RKO (cell line): ENCODE data around the gene NCL.
"Not testable (repeated sequence)": the region's sequence is repeated elsewhere in the genome, so short reads cannot be mapped to it uniquely, and the experiment has no call there.

Source experiments
- DNase-seq: peaks from one replicate; pipeline ENCODE4 v3.0.0-alpha.2; 2016; ENCODE audit warnings: low spot score

The NCL gene

DNA sequence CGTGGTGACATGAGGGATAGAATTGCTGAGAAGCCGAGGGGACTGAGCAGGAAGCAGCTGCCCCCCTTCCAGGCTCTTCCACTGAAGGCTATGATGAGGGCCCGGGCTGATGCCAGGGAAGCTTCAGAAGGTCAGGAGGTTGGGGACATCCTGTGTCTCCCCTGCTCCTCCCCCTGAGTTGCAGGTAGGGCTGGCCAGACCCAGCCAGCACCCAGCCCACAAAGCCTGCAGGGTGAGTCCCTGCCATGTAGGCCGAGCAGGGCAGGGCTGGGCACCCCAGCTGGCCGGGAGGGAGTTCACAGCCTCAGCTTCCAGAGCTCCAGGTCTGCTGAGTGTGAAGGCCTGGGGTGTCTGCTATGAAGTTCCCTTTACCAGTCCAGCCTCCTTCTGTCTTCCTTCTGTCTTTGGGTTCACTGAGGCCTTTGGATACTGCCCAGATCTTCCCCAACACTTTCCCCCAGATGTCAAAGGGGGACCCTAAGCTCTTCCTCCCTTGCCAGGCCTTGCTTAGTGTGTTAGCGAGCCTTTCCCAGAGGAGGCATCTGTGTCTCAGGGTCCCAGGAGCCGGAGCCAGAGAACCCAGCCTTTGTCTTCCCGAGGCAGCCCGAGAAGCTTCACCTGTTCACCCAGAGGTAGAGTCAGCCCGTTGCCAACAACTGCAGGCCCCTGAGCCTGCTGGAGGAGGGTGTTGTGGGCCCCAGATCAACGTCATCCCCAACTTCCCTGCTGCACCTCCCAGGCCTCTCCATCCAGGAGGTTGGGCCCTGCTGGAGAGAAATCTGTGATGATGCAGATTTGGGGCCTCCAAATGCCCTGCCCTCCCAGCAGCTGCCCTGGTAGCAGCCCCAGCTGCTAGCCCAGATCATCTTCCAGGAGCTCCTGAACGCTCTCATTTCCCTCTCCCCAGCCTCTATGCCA, 3.6 kb upstream of the NCL start:
- DNase-seq = no peak

GRCh38 chr2:231467016-231467545, 2.8 kb upstream of the NCL start:
- DNase-seq = no peak

DNA sequence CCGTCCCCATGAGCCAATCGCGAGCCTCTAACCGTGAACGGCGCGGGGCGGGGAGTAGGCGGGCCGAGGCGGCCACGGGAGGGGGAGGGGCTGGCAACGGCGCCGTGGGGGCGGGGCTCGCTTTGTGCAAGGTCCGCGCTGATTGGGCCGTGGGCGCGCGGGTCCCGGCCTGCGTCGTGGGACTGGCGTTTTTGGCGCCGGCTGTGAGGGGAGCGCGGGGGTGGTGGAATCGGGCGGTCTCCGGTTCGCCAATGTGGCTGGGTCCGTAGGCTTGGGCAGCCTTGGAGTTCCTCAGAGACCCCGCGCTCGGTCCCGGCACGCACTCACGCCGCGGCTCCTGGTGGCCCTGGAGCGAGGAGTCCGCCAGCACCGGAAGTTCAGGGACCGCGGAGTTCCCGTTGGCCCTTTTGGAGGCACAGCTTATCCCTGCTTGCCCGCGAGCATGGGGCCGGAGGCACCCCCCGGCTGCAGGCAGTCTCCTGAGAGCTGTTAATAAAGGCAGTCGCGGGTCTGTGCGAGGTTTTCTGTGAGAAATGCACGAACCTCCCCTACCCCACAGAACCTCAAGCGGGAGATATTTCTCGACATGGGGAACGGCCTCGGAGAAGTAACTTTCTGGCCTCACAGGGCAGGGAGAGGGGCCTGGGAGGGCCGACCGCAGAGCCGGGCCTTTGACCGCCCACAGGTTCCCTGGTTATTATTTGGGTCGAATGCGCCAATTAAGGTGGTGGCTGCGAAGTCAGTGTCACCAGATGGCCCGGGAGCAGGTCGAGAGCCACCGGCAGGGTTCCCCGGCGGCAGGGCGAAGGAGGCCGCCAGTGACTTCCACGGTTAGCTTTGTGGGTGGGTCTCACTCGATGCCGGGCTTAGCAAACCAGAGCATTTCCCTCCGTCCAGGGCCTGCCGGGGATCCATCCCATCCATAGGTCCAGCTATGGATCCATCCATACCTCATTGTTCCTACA, 574 bp upstream of the NCL start:
- DNase-seq = peak; percentile 46

DNA sequence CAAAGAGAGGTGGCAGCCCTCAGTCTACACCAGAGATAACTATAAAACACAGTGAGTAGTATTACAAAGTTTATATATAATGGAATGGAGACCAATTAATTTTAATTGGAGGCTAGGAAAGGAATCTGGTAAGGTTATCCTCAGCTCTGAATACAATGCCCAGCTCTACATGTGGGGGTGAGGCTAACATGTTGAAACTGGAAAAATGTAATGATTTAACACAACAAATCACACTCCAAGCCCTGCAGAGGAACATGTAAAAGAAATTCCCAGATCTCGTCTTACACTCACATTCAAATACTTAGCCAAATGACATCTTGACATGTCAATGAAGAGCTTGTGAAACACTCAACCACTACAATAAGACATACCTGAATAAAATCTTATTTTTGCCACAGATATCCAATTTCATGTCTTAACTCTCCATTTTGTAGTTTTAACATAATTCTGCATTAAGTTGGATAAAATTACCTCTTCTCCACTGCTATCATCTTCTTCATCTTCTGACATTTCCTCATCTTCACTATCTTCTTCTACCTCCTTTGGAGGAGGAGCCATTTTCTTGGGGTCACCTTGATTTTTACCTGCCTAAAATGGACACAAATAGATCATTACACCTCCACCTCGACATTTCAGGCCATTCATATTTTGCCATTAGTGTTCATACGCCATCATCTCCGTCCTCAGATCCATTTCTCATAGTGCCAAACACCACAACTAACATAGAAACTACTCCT, 1.4 kb downstream of the NCL start:
- no peak for DNase-seq

GRCh38 chr2:231461516-231461971, 2.7 kb downstream of the NCL start:
- DNase-seq = no peak

DNA sequence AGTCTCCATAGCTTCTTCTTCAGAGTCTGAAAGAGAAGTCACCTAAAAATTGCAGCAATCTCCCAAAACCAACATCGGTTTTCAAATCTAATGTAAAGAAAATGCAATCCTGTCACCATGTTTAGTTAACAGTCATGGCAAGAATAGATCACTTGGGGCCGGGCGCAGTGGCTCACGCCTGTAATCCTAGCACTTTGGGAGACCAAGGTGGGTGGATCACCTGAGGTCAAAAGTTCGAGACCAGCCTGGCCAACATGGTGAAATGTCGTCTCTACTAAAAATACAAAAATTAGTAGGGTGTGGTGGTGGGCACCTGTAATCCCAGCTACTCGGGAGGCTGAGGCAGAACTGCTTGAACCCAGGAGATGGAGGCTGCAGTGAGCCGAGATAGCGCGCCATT, 3.4 kb downstream of the NCL start:
- not testable (repeated sequence) for DNase-seq

DNA sequence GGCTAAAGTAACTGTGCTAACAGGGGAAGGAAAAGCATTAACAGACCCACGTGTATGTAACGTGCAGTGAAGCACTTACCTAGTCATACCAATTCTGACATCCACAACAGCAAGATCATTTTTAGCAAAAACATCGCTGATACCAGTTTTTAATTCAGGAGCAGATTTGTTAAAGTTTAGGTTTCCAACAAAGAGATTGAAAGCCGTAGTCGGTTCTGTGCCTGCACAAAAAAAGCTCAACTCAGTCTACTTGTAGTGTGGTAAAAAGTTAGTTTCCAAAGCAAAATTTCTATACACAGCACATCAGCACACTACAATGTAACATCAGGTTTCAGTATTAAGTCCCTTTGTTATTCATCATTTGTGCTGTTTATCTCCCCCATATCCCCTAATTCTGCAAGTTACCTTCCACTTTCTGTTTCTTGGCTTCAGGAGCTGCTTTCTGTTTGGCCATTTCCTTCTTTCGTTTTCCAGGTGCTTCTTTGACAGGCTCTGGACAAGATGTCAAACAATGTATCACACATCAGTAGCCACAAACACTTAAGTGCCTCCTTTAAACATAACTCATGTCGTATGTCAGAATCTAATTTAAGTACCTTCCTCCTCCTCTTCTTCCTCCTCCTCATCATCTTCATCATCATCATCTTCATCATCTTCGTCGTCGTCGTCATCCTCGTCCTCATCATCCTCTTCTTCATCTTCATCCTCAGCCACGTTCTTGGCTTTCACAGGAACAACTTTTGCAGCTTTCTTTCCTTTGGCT, 4.0 kb downstream of the NCL start:
- no peak for DNase-seq

DNA sequence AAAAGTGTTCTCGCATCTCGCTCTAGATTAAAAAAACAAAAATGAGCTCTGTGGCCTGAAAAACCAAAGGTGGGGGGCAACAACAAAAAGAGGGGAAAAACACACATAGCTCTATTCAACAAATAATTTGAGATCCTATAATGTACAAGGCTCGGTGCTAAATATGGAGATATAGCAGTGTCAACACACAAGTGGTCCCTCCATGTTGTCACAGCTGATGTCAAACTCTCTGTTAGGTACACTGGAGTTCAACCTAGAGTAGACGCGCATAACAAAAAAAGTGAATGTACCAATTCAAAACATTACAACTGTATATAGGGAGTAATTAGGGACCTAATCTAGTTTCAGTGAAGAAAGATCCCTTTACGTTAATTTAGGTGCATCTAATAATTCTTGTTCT, 5.9 kb downstream of the NCL start:
- no peak for DNase-seq

DNA sequence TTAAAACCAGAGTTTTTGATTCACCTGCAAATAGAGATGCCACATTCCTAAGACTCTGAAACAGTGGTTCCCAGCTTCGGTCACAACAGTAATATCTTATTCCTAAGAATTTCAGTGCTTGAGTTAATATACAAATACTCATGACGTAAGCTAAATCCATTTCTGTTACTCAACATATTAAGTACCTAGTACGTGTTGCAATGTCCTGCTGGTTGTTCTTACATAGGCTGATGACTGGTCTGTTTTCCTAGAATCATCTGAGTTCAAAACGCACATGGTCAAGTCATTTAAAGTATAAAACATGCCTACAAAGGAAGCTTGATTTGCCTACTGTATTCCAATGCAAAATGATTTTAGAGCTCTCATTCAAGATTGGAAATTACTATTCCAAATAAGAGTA, 7.2 kb downstream of the NCL start:
- DNase-seq = no peak

DNA sequence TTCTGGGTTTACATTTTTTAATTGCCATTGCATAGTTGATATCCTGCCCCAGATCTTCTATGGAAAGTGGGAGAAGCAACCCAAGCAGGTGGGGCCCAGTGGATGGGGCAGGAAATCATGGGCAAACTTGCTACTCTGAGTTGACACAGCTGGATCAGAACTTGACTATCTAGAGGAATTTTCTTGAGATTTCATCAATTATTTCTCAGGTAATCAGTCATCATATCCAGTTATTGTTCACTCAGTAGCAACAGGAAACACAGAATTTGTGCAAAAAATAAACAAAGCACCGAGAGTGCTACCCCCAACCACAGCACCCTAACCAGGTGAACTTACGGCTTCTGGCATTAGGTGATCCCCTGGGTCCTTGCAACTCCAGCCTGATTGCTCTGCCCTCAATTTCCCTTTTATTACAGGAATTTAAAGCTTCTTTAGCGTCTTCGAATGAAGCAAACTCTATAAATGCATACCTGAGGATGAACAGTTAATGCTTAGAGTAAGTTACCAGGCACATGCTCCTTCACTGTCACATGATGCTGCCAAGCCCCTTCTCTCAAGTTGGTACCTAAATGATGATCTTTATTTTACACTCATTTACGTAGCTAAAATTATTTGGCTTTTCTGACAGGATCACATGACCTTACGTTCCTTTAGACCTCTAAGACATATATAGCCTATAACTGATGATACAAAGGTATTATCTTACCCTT, 7.8 kb downstream of the NCL start:
- no peak for DNase-seq

- no peak for DNase-seq
These were observed 8.4 kb downstream of the NCL start for GRCh38 chr2:231455890-231456289.

DNA sequence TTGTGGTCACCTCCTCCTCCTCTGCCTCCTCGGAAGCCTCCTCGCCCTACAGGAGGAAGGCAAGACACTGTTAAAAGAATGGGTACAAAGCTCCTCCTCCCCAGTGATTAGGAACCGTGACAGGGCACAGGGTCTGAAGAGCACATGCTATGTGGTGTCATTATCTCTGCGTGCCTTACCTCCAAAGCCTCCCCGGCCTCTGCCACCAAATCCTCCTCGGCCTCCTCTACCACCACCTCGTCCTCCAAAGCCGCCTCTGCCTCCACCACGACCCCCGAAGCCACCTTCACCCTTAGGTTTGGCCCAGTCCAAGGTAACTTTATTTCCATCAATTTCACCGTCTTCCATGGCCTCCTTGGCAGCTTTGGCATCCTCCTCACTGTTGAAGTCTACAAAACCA, 9.1 kb downstream of the NCL start:
- DNase-seq = no peak

DNA sequence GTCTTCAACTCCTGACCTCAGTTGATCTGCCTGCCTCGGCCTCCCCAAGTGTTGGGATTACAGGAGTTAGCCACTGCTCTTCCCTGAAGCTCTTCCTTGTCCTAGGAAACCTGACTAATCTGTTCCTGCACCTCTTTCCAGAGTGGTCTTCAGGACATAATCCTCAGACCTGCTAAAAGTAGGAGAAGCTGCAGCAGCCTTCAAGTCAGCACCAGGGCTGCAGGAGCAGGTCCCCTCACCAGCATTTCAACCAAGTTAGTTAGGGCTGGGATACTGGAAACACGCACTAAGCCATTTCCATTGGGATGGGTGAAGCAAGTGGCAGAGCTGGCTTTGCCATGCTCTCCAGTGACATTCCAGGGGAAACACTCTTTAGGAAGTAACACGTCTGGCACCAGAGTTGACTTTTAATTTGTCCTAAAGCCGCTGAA, 9.9 kb downstream of the NCL start:
- DNase-seq = no peak

DNA sequence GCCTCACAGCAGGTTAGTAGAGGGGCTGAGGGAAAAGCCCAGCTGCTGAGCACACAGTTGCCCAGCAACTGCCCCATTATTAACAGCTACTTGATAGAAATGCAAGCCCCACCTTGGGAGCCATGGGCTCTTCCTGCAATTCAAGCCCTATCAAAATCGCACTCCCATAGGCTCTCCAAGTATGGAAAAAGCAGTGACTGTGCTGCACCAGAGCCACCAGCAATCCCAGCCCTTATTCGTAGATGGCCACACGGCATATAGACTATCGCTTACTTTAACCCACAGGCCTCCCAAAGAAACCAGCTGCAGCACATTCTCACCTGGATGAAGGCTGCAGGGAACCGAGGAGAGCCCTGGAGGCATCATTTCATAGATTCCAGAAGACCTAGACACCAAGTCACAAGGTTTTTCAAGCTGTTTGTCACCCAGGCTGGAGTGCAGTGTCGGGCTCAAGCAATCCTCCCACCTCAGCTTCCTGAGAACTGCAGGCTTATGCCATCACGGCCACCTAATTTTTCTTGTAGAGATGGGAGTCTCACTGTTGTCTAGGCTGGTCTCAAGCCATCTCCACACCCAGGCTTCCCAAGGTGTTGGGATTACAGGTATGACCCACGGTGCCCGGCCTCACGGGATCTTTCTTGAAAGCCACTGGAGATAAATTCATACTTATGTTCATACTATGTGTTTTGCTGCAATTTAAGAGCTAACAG, 11.3 kb downstream of the NCL start:
- DNase-seq = peak; percentile 46

DNA sequence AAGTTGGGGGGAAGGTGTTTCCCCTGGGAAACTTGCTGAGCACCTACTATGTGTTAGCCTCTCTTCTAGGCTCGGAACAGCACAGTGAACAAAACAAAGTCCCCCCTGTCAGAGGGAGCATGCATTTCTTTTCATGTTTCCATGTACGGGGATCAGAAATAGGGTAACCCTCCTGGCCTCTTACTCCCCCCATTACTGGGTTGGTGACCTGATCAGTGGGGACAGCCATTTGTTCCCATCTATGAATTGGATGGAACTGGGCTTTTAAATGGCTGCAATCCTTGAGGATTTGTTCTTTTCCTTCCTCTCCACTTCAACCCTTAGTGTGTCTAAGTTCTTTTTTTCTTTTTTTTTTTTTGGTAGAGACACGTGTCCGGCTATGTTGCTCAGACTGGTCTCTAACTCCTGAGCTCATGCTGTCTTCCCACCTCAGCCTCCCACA, 13.7 kb downstream of the NCL start:
- no peak for DNase-seq

DNA sequence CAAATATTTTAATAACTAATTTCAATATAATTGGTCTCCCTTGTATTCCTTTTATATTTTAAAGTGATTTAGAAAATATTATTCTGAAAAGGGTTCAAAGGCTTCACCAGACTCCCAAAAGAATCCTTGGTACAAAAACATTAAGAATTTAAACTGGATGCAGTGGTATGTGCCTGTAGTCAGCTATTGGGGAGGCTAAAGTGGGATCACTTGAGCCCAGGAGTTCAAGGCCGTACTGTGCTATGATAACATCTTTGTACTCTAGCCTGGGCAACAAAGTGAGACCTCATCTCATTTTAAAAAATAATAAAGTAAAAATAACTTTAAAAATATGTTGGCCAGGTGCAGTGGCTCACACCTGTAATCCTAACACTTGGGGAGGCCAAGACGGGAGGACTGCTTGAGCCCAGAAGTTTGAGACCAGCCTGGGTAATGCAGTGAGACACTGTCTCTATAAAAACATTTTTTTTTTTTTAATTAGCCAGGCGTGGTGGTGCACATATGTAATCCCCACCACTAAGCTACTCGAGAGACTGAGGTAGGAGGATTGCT, 14.7 kb downstream of the NCL start:
- no peak for DNase-seq

GRCh38 chr2:231436957-231437356, 27.3 kb downstream of the NCL start:
- no peak for DNase-seq

- no peak for DNase-seq
These were observed 30.3 kb downstream of the NCL start for GRCh38 chr2:231433990-231434389.

GRCh38 chr2:231431606-231432005, 32.7 kb downstream of the NCL start:
- no peak for DNase-seq
